Osteoblast (primary cell): Measurements from ENCODE around the gene TERT. TPM values are rescaled to one million over a fixed set of nuclear protein-coding genes. Genes with fewer than 3 reads are reported as not detected.

Experiments
- DNase-seq: peaks from one replicate; pipeline ENCODE4 v3.0.0; 2011; ENCODE audit warnings: low spot score, mixed read lengths; ENCODE audit not compliant: insufficient read length; ENCODE audit errors: missing footprints
- H2AFZ ChIP-seq: 2 replicates; pipeline ENCODE4 v1.6.0; 2011; ENCODE audit warnings: mild to moderate bottlenecking, low read length
- H3K27ac ChIP-seq: 2 replicates; pipeline ENCODE4 v1.5.1; 2011; ENCODE audit warnings: mild to moderate bottlenecking, low read depth, low read length, moderate library complexity
- H3K27me3 ChIP-seq: 2 replicates; pipeline ENCODE4 v1.6.0; 2012; ENCODE audit warnings: mild to moderate bottlenecking, control low read depth, inconsistent platforms, low read length, moderate library complexity; ENCODE audit not compliant: insufficient read depth
- H3K36me3 ChIP-seq: 2 replicates; pipeline ENCODE4 v1.5.1; 2011; ENCODE audit warnings: mild to moderate bottlenecking, low read length, control low read depth, moderate library complexity; ENCODE audit not compliant: insufficient read depth
- H3K4me1 ChIP-seq: 2 replicates; pipeline ENCODE4 v1.5.1; 2011; ENCODE audit warnings: mild to moderate bottlenecking, low read length, control low read depth, moderate library complexity; ENCODE audit not compliant: insufficient read depth
- H3K4me2 ChIP-seq: 2 replicates; pipeline ENCODE4 v1.6.0; 2011; ENCODE audit warnings: mild to moderate bottlenecking, low read length; ENCODE audit not compliant: insufficient read depth
- H3K4me3 ChIP-seq: fragments of 200-600 bp; sonication (generic); 3 replicates; pipeline ENCODE4 v1.5.1; 2012; ENCODE audit warnings: mild to moderate bottlenecking, low read length, inconsistent platforms; ENCODE audit not compliant: insufficient read depth
- H3K79me2 ChIP-seq: 2 replicates; pipeline ENCODE4 v1.6.0; 2012; ENCODE audit warnings: mild to moderate bottlenecking, low read length, control low read depth, inconsistent platforms; ENCODE audit not compliant: insufficient read depth
- H3K9me3 ChIP-seq: 2 replicates; pipeline ENCODE4 v1.5.1; 2011; ENCODE audit warnings: low read depth, low read length, control low read depth
- H4K20me1 ChIP-seq: 2 replicates; pipeline ENCODE4 v1.6.0; 2012; ENCODE audit warnings: mild to moderate bottlenecking, low read length, control low read depth; ENCODE audit not compliant: insufficient read depth
- CTCF ChIP-seq: IDR thresholded peaks from 2 replicates; pipeline ENCODE4 v1.5.1; 2011; ENCODE audit warnings: mild to moderate bottlenecking, low read depth, low read length, moderate library complexity; ENCODE audit errors: extremely low read depth
- total RNA-seq: library from RNA; depleted of rRNA; stranded (reverse); fragments of >200 nt; gene quantifications from 2 replicates; pipeline ENCODE4 v1.2.3, GENCODE V29; 2012

TERT gene
- total RNA-seq, 1 donor = not detected

GRCh38 chr5:1253456-1254105 is 41.3 kb downstream of the TERT start:
- Histone ChIP-seq H3K36me3 (no peaks in the 10 kb centered on the region), H3K4me1 (no peaks in the 10 kb centered on the region), H2AFZ (no peak overlapping the region), H3K27me3 (no peaks in the 10 kb centered on the region), H4K20me1 (no peaks in the 10 kb centered on the region), H3K4me3 (no peak overlapping the region), H3K27ac (no peak overlapping the region), H3K9me3 (no peaks in the 10 kb centered on the region), H3K4me2 (no peak overlapping the region), H3K79me2 (no peaks in the 10 kb centered on the region)
- no peak for TF ChIP-seq CTCF
- DNase-seq = no peak

- Histone ChIP-seq H3K79me2 (no peaks in the 10 kb centered on the region), H3K4me3 (no peak overlapping the region), H3K4me2 (no peak overlapping the region), H4K20me1 (no peaks in the 10 kb centered on the region), H3K27ac (no peak overlapping the region), H3K36me3 (no peaks in the 10 kb centered on the region), H3K9me3 (no peaks in the 10 kb centered on the region), H2AFZ (no peak overlapping the region), H3K4me1 (no peaks in the 10 kb centered on the region), H3K27me3 (no peaks in the 10 kb centered on the region)
- TF ChIP-seq CTCF = no peak
- DNase-seq = no peak
These were observed 42.2 kb downstream of the TERT start for GRCh38 chr5:1252681-1253080.

- no peak for TF ChIP-seq CTCF
- no peak overlapping the region for H3K4me3 ChIP-seq
These were observed 42.9 kb downstream of the TERT start for GRCh38 chr5:1251678-1252580.

More at GRCh38 chr5:1251678-1252580, 42.9 kb downstream of the TERT start:
- Histone ChIP-seq H3K27ac (no peak overlapping the region), H3K9me3 (no peaks in the 10 kb centered on the region), H3K27me3 (no peaks in the 10 kb centered on the region), H2AFZ (no peak overlapping the region), H4K20me1 (no peaks in the 10 kb centered on the region), H3K4me1 (no peaks in the 10 kb centered on the region), H3K36me3 (no peaks in the 10 kb centered on the region), H3K79me2 (no peaks in the 10 kb centered on the region), H3K4me2 (no peak overlapping the region)
- no peak for DNase-seq
